ENCODE results near the gene EI24.

The EI24 gene

DNA sequence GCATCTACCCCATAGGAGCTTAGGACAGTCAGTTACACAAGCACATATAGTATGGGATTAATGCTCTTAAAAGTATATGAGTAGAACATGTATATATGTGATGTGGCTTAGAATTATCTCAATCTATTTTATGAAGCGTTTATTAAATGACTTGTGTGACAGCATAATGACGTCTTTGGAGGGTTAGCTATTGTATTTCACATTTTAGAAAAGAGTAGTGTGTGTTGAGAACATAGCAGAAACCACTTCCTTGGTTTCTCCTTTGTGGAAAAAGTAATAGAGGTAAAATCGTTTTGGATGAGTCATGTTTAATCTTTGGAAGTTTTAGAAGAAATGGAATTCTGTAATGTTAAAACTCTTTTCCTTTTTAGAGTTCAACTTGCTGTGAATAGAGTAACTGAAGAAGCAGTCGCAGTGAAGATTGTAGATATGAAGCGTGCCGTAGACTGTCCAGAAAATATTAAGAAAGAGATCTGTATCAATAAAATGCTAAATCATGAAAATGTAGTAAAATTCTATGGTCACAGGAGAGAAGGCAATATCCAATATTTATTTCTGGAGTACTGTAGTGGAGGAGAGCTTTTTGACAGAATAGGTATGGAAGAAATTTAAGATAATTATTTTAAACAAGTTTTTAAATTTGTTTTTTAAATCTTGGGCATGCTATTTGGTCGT is 58.1 kb downstream of the EI24 start:
- DNase-seq (ENCODE audit: low read depth): no peak
